NCI-H2227 (cell line): ENCODE data around the gene CNN3.

Experiments used
- DNase-seq: peaks from one replicate; lab custom pipeline; 2025; ENCODE audit not compliant: unreplicated experiment; lab: John Stamatoyannopoulos, UW

CNN3 gene

GRCh38 chr1:94888201-94888600, 38.7 kb downstream of the CNN3 start:
- no peak for DNase-seq

DNA sequence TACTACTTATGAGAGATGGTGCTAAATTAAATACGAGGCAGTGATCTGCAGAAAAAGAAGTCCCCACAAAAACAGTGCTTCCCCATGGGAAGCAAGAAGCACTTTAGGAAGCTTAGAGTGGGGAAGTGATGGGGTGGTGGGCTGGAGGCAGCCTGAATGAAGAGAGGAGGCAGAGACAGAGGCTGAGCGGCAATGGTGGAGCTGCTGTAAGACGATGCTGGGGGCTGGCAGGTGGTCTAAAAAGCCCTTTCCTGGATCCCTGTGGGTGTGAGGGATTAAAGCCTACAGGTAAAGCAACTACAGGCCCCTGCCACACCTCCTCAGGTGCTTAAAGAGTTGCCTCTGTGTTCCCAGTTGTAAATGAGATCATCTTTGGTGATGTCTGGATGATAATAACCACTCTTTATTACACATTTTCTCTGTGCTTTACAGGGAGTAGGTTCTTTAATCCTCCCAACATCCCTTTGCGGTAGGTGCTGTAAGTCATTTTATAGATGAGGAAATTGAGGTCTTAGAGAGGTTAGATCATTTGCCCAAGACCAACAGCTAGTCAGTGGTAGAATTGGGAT, 39.2 kb downstream of the CNN3 start:
- DNase-seq = no peak

DNA sequence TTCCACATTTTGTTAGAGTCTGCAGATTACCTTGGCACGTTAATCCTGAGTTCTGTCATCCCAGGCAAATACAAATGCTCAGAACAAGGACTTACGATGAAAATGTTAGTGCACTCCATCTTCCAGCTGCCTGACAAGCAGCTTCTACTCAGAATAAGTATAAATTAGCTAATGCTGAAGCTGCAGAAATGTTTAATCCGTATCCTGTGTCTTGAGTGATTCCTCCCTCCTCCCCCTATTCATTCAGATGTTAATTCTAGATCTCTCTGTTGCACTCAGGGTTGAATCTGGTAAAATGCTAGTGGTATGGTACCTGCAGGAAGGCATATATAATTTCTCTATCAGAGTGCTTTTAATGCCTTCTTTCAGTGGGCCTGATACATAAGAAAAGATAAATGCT, 39.8 kb downstream of the CNN3 start:
- DNase-seq = no peak

DNA sequence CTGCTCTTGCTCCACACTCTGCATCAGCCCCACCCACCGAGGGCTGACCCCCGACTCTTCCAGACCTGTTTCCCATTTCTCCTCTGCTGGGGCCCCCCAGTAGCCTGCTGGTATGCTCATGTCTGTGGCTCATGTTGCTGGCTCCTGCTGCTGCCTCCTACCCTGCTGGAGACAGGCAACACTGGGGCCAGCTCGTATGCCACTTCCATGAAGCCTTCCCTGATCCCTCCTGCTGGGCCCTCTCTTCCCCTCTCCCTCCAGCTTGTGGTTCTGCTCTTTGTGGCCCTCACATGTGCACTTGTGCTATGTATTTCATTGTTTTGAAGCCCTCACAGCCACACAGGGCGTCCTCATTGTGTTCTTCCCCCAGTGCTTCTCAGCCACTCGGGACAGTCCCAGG, 40.5 kb downstream of the CNN3 start:
- no peak for DNase-seq

- no peak for DNase-seq
Measured at GRCh38 chr1:94884507-94884906, 42.4 kb downstream of the CNN3 start.

DNA sequence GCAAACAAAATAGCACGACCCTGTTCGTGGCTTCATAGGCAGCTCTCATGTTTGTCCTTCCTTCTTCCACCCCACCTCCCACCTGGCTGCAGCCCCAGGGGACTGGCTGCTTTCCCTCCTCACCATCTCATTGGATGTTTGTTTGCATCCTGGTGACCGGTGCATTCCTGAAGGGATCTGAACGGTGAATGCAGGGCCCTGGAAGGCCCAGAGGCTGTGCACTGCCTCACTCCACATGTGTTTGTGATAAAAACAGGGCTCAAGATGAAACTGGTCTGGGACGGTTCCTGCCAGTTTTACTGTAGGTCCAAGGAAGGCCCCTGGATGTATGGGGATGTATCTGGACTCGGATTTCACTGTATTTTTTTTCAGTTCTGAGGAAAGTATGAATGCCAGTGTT, 42.8 kb downstream of the CNN3 start:
- DNase-seq = no peak

GRCh38 chr1:94883691-94884090, 43.2 kb downstream of the CNN3 start:
- no peak for DNase-seq

GRCh38 chr1:94878329-94878728, 48.6 kb downstream of the CNN3 start:
- no peak for DNase-seq

GRCh38 chr1:94876362-94876761, 50.5 kb downstream of the CNN3 start:
- DNase-seq = no peak

- DNase-seq = no peak
Measured at GRCh38 chr1:94875794-94876193, 51.1 kb downstream of the CNN3 start.

GRCh38 chr1:94874423-94874822, 52.5 kb downstream of the CNN3 start:
- no peak for DNase-seq

DNA sequence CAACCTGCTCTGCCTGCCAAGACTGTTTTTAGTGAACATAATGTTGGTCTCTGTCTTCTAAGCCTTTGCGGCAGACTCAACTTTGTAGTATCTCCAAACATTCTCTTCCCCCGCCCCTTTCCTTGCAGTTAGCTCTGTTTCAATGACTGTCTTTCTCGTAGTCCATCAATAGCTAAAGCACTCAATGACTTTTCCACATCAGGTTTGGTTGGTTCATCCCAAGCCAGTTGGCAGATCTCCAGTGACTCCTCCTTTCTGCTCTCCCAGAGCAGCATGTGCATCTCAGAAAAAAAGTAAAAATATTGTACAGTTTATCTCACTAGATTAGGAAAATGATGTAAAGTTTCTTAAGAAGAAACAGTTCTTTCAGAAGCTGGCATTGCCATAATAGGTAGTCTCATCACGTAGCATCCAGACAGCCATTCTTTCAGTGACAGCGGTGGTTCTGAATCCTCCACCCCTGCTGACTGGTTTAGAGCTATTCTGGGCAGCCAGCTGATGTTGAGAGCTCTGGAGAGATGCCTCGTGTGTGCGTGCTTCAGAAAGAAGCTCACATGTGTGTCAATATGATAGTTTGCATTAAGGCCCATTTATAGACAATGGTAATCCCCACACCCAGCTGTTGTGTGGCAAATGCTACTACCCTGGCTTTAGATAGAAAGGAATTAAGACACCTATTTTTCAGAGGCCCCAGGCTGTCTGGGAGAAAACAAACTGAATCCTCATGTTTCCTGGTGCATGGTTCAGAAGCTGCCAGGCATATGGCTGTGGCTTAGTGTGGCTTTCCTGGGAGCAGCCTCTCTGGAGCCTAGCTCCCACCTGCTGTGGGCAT, 53.2 kb downstream of the CNN3 start:
- peak; percentile 57 for DNase-seq

- peak; percentile 5 for DNase-seq
Measured at GRCh38 chr1:94872771-94873495, 54.0 kb downstream of the CNN3 start.

GRCh38 chr1:94871031-94871430, 55.9 kb downstream of the CNN3 start:
- no peak for DNase-seq

- DNase-seq = no peak
Measured at GRCh38 chr1:94866164-94866807, 60.6 kb downstream of the CNN3 start.

GRCh38 chr1:94865360-94865759, 61.5 kb downstream of the CNN3 start:
- DNase-seq = no peak

- DNase-seq = no peak
Measured at GRCh38 chr1:94864821-94865220, 62.1 kb downstream of the CNN3 start.

DNA sequence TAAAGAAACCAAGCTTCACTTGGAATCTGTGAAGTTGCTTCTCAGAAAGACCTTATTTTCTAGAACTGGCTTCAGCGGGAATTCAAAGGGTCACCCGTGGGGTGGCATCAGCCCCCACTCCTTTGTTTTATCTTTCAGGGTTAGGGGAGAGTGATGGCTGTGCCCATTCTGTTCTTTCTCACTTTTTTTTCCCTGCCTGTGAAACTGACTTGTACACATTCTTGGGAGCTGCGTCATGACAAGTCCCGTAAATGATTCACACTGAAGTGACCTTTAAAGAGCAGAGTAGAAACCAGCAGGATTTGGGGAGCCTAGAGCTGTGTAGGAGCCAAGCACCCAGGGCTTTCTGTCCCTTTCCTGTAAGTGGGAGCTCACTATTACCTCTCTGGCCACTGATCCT, 63.0 kb downstream of the CNN3 start:
- DNase-seq = no peak

DNA sequence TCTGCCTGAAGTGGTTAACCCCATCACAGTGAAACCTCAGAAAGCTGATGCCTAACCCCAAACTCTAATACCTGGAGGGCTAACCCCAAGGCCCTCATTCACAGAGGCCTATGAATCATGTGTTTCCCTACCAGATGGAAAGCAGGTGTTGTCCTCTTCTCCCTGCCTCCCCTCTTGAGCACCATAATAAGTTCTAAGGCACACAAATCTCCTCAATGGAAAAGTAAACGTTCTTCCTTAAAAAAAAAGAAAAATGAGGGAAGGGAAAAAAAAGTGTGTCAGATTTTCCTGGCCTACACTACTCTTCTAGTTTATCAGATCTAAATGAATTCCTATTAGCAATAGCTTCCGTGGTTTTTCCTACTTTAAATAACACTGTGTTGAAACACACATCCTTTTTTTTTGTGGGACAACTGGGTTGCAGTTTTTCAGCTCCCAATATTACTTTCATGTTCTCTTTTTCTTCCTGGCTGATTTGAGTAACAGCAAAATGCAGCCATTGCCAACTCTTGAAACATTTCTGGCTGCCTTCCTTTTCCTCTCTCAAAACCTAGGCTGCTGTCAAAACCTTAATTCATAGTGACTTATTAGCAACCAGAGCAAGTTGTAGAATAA, 63.5 kb downstream of the CNN3 start:
- DNase-seq = no peak

GRCh38 chr1:94862718-94863117, 64.2 kb downstream of the CNN3 start:
- no peak for DNase-seq

DNA sequence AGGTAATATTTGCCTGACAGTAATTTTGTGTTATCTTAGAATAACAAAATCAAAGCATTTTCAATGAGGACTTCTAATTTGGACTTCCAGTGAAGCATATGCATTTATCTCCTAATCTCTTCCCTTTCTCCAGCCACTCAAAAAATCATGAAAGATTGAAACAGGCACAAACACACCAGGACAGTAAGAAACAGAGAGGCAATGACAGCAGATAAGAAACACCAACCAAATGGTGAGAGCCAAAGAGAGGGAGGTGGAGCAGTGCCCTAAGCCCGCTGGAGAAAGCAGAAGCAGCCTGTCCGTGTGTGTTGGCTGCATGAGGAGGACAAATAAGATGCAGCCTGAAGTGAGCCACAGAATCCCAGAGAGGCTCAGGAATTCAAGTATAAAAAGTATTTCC, 67.7 kb downstream of the CNN3 start:
- no peak for DNase-seq
